Measurements from ENCODE around the gene STK38. TPM values are rescaled to one million over a fixed set of nuclear protein-coding genes. Genes with fewer than 3 reads are reported as not detected.

STK38 gene
- total and polyA plus RNA-seq, 2 of the 4 experiments (the other 2 are of a cell fraction), result 10.6 to 19.7 TPM

DNA sequence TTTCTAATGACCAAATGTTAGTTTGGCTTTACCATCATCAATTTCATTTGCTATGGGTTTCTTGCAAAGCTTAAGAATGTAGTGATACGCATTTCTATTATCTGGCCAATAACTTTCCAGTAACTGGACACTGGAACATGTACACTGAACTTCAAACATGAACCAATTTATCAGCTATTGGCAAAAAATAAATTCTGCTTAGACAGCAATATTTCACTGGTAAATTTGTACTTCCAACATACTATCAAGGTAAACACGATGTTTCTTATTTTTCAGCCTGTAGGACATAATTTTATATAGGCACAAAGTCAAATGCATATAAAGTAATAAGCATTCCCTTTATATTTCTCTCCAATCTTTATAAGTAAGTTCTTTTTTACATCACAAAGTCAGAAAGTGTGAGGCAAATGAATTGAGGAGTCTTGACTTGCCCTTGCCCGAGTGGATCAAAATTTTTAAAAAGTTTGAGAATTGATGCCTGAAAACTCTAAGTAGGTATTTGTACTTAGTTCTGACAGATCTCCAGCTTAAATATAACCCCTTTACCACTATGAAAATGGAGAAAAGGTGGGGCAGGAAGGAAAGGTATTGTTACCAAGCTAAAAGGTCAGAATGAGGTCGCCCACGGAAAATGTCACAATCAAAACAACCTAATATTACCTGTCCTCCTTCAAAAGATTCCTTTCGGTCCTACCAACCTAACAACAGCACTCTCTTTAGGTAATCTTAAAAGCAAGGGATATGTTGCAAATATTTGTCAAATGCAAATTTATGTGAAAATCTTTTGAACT is 41.3 kb downstream of the STK38 start:
- DNase-seq (no peak), ATAC-seq (ENCODE audit: low read depth) (no peak)
- H2BK120ac ChIP-seq (ENCODE audit: low read depth, low read length), result no peak overlapping the region
- no CpG with 5 or more reads among the region's 6 CpGs for WGBS, 2 experiments (ENCODE audit: extremely low coverage in 2 of 2, insufficient read length in 1 of 2)
- no peak overlapping the region for H3K23ac ChIP-seq (ENCODE audit: low read depth, low read length)
- no peak overlapping the region for H3K4ac ChIP-seq (ENCODE audit: low read depth, low read length)
- H4K20me1 ChIP-seq (ENCODE audit: insufficient read depth, low read length), result no peaks in the 10 kb centered on the region; the same call in 1 of the 2 replicates
- no peak overlapping the region for H2AK9ac ChIP-seq (replicated peaks; ENCODE audit: low read depth, low read length, poor library complexity)
- H4K91ac ChIP-seq (ENCODE audit: insufficient read depth, low read depth, low read length), result no peak overlapping the region
- H4K5ac ChIP-seq (ENCODE audit: low read depth, low read length), result no peak overlapping the region
- peaks cover 0 to 6% of the 10 kb centered on the region in 2 experiments; a peak in 2 of 4 replicates for H3K79me1 ChIP-seq (ENCODE audit: low read depth in 1 of 2, low read length in 2 of 2)
- peaks cover 19% of the 10 kb centered on the region for H3K36me3 ChIP-seq (ENCODE audit: control insufficient read depth, insufficient read depth, low read length)
- H3K9me3 ChIP-seq (ENCODE audit: control insufficient read depth, insufficient read depth, low read length), result no peaks in the 10 kb centered on the region
- no TSS peak for BruUV-seq (replicated peaks)
- H2BK20ac ChIP-seq (ENCODE audit: low read depth, low read length), result no peak overlapping the region
- TF ChIP-seq POLR2A (IDR thresholded peaks at IDR 0.05; ENCODE audit: low read depth, low read length), result no peak
- no peak for TF ChIP-seq CEBPB (IDR thresholded peaks at IDR 0.05; ENCODE audit: low read depth, low read length)
- TF ChIP-seq MAFK (IDR thresholded peaks at IDR 0.05; ENCODE audit: low read depth, low read length), result peak; percentile 92
- H3K4me3 ChIP-seq (ENCODE audit: insufficient read depth, low read depth, low read length), result no peak overlapping the region
- H3K56ac ChIP-seq (ENCODE audit: extremely low read depth, insufficient read depth, low read length), result no peak overlapping the region
- H3K4me2 ChIP-seq (ENCODE audit: low read depth, low read length), result no peak overlapping the region
- no peak overlapping the region for H2AK5ac ChIP-seq (ENCODE audit: low read depth, low read length)
- H3K4me1 ChIP-seq (ENCODE audit: control insufficient read depth, insufficient read depth, low read length), result no peaks in the 10 kb centered on the region
- no peak overlapping the region for H3K14ac ChIP-seq (replicated peaks; ENCODE audit: low read depth, low read length)
- no peak overlapping the region for H4K8ac ChIP-seq (ENCODE audit: low read depth in 2 of 2, low read length in 2 of 2)
- H3K9me1 ChIP-seq (ENCODE audit: insufficient read depth, low read length), result no peaks in the 10 kb centered on the region
- H2AFZ ChIP-seq (replicated peaks; ENCODE audit: low read length, poor library complexity), result no peak overlapping the region
- no peak overlapping the region for H2BK15ac ChIP-seq (ENCODE audit: low read depth, low read length)
- in situ Hi-C loops (cut with MboI; ENCODE audit: low sequenced_read_pairs), result no loop called here
- H2BK5ac ChIP-seq (ENCODE audit: low read depth, low read length, poor library complexity, severe bottlenecking), result no peak overlapping the region
- ChIA-PET CTCF (no interaction called here), POLR2A (ENCODE audit: unreplicated experiment) (no interaction called here)
- H3K27me3 ChIP-seq (ENCODE audit: control insufficient read depth, insufficient read depth, low read length), result no peaks in the 10 kb centered on the region
- dilution Hi-C loops (cut with HindIII; ENCODE audit: low sequenced_read_pairs, unreplicated experiment), result no loop called here
- no peak overlapping the region for H3K27ac ChIP-seq (ENCODE audit: insufficient read depth, low read length)
- H3K18ac ChIP-seq (ENCODE audit: low read depth, low read length), result no peak overlapping the region
- intact Hi-C loops (cut with micrococcal nuclease), result no loop called here
- H3K9ac ChIP-seq (ENCODE audit: low read depth, low read length), result no peak overlapping the region
